ENCODE results near the gene ATCAY. TPM values are rescaled to one million over a fixed set of nuclear protein-coding genes. Genes with fewer than 3 reads are reported as not detected.

ATCAY gene
- total and polyA plus RNA-seq, 2 of the 4 experiments (the other 2 are of a cell fraction) = 0.31 to 0.36 TPM

GRCh38 chr19:3931041-3931440, 50.6 kb downstream of the ATCAY start:
- dilution Hi-C loops (cut with HindIII; ENCODE audit: low sequenced_read_pairs, unreplicated experiment) = no loop called here
- in situ Hi-C loops (cut with MboI; ENCODE audit: low sequenced_read_pairs) = no loop called here
- DNase-seq = no peak

More at GRCh38 chr19:3931041-3931440, 50.6 kb downstream of the ATCAY start:
- Histone ChIP-seq H2BK15ac (ENCODE audit: low read depth, low read length) (no peak overlapping the region), H3K4me2 (ENCODE audit: low read depth, low read length) (no peak overlapping the region), H3K18ac (ENCODE audit: low read depth, low read length) (no peak overlapping the region), H3K9ac (ENCODE audit: low read depth, low read length) (no peak overlapping the region), H3K23ac (ENCODE audit: low read depth, low read length) (no peak overlapping the region), H3K4ac (ENCODE audit: low read depth, low read length) (no peak overlapping the region), H3K14ac (replicated peaks; ENCODE audit: low read depth, low read length) (no peak overlapping the region), H3K9me1 (ENCODE audit: insufficient read depth, low read length) (no peaks in the 10 kb centered on the region), H4K91ac (ENCODE audit: insufficient read depth, low read depth, low read length) (no peak overlapping the region), H2AFZ (replicated peaks; ENCODE audit: low read length, poor library complexity) (no peak overlapping the region), H2AK9ac (replicated peaks; ENCODE audit: low read depth, low read length, poor library complexity) (no peak overlapping the region), H4K20me1 (ENCODE audit: insufficient read depth, low read length) (no peaks in the 10 kb centered on the region), H2AK5ac (ENCODE audit: low read depth, low read length) (no peak overlapping the region), H3K56ac (ENCODE audit: extremely low read depth, insufficient read depth, low read length) (no peak overlapping the region), H3K36me3 (ENCODE audit: control insufficient read depth, insufficient read depth, low read length) (no peaks in the 10 kb centered on the region), H2BK5ac (ENCODE audit: low read depth, low read length, poor library complexity, severe bottlenecking) (no peak overlapping the region), H3K4me1 (ENCODE audit: control insufficient read depth, insufficient read depth, low read length) (no peaks in the 10 kb centered on the region), H4K8ac (ENCODE audit: low read depth in 2 of 2, low read length in 2 of 2) (no peak overlapping the region), H3K9me3 (ENCODE audit: control insufficient read depth, insufficient read depth, low read length) (no peaks in the 10 kb centered on the region), H3K27me3 (ENCODE audit: control insufficient read depth, insufficient read depth, low read length) (peaks cover 31% of the 10 kb centered on the region), H3K27ac (ENCODE audit: insufficient read depth, low read length) (no peak overlapping the region), H2BK20ac (ENCODE audit: low read depth, low read length) (no peak overlapping the region), H2BK120ac (ENCODE audit: low read depth, low read length) (no peak overlapping the region), H3K4me3 (ENCODE audit: insufficient read depth, low read depth, low read length) (no peak overlapping the region), H3K79me1 (ENCODE audit: low read depth in 1 of 2, low read length in 2 of 2) (no peaks in the 10 kb centered on the region), H4K5ac (ENCODE audit: low read depth, low read length) (no peak overlapping the region)
- intact Hi-C loops (cut with micrococcal nuclease) = no loop called here
- ATAC-seq (ENCODE audit: low read depth) = no peak
- no TSS peak for BruUV-seq (replicated peaks)
- 71% methylated on average over 4 of the region's 8 CpGs; no CpG with 5 or more reads in 1 of the 2 experiments for WGBS, 2 experiments (ENCODE audit: extremely low coverage in 2 of 2, insufficient read length in 1 of 2)
- TF ChIP-seq RCOR1 (IDR thresholded peaks at IDR 0.05; ENCODE audit: insufficient replicate concordance, low read length) (no peak), RFX5 (IDR thresholded peaks at IDR 0.05; ENCODE audit: low read depth, low read length) (no peak), MXI1 (IDR thresholded peaks at IDR 0.05; ENCODE audit: borderline replicate concordance, low read depth, low read length) (no peak), CEBPB (IDR thresholded peaks at IDR 0.05; ENCODE audit: low read depth, low read length) (no peak), MAZ (IDR thresholded peaks at IDR 0.05; ENCODE audit: borderline replicate concordance, low read depth, low read length) (no peak), CHD1 (IDR thresholded peaks at IDR 0.05; ENCODE audit: low read depth, low read length) (no peak), RAD21 (IDR thresholded peaks at IDR 0.05; ENCODE audit: low read length) (no peak), NFE2L2 (IDR thresholded peaks at IDR 0.05; ENCODE audit: low read depth, low read length) (no peak), FOS (IDR thresholded peaks at IDR 0.05; ENCODE audit: low read depth, low read length) (no peak), MAFK (IDR thresholded peaks at IDR 0.05; ENCODE audit: low read depth, low read length) (no peak)
- CTCF ChIA-PET = no interaction called here
- POLR2A ChIA-PET (ENCODE audit: unreplicated experiment) = interaction anchor here (0.6 kb wide), 1 partner anchor 26 kb away, joined by 4 read pairs; no protein-coding TSS in a partner anchor
